K562 (cell line): ENCODE results near the gene TPBG. TPM values are rescaled to one million over a fixed set of nuclear protein-coding genes. Genes with fewer than 3 reads are reported as not detected.

Experiments used
- ATAC-seq: fragments of 200-7000 bp; cut with Tn5 transposase; 3 replicates; pipeline ENCODE4 v1.9.1; 2020; ENCODE audit warnings: moderate library complexity
- BruUV-seq: library from RNA; stranded (reverse); fragments of 400-500 nt; replicated peaks from 2 replicates; lab custom pipeline; 2021; lab: Mats Ljungman, UMichigan
- CTCF ChIA-PET: fragments of 300-600 bp; formaldehyde crosslinking; extraction: SDS; loops from one replicate; lab custom pipeline; 2021; ENCODE audit warnings: low intra/inter-chr PET ratio; lab: Yijun Ruan, JAX
- POLR2A ChIA-PET: fragments of 300-600, 350-650 bp; sonication (Branson Sonifier 250); formaldehyde crosslinking; extraction: SDS; loops from one replicate; lab custom pipeline; 2021; ENCODE audit warnings: antibody characterized with exemption, inconsistent platforms; lab: Yijun Ruan, JAX
- DNase-seq, 4 experiments: peaks; one replicate each; pipeline versions ENCODE4 v3.0.0 to v3.0.0-alpha.2; 2011 to 2018; ENCODE audit warnings: low spot score in 3 of 4, mixed read lengths in 3 of 4; ENCODE audit errors: extremely low read depth in 1 of 4
- FAIRE-seq: peaks from 2 replicates; lab custom pipeline; 2011; peaks lifted over from hg19 to GRCh38; lab: Jason Lieb, UNC
- H2AFZ ChIP-seq: 2 replicates; pipeline ENCODE4 v1.6.0; 2011; ENCODE audit warnings: low read depth, low read length, control low read depth, inconsistent platforms
- H3K27ac ChIP-seq: fragments of 200-600 bp; 3 replicates; pipeline ENCODE4 v1.8.0; 2011; ENCODE audit warnings: low read depth, mild to moderate bottlenecking, control low read depth, inconsistent platforms, low read length, moderate library complexity, mixed read lengths; ENCODE audit errors: extremely low read depth
- H3K27me3 ChIP-seq, 2 experiments: fragments of 300-600 bp in 1 of 2; 2 replicates in 1 of 2; 3 replicates in 1 of 2; pipeline versions ENCODE4 v1.6.0 to v1.8.0; 2011; ENCODE audit warnings: inconsistent platforms in 2 of 2, low read length in 2 of 2, mild to moderate bottlenecking in 1 of 2, mixed read lengths in 1 of 2, moderate library complexity in 1 of 2; ENCODE audit not compliant: control insufficient read depth in 2 of 2, insufficient read depth in 2 of 2
- H3K36me3 ChIP-seq: fragments of 300-600 bp; 3 replicates; pipeline ENCODE4 v1.8.0; 2011; ENCODE audit warnings: mild to moderate bottlenecking, low read length, inconsistent platforms; ENCODE audit not compliant: control insufficient read depth, insufficient read depth
- H3K4me1 ChIP-seq, 2 experiments: fragments of 200-600 bp in 1 of 2; replicated peaks in 1 of 2; 2 replicates in 1 of 2; 3 replicates in 1 of 2; pipeline versions ENCODE4 v1.5.1 to v1.8.0; 2011; ENCODE audit warnings: inconsistent platforms in 2 of 2, low read length in 2 of 2, mild to moderate bottlenecking in 1 of 2, mixed read lengths in 1 of 2, moderate library complexity in 1 of 2; ENCODE audit not compliant: control insufficient read depth in 2 of 2, insufficient read depth in 2 of 2
- H3K4me2 ChIP-seq: 2 replicates; pipeline ENCODE4 v1.6.1; 2011; ENCODE audit warnings: low read length, control low read depth, inconsistent platforms, mixed read lengths; ENCODE audit not compliant: insufficient read depth
- H3K4me3 ChIP-seq: fragments of 200-600 bp; sonication (generic), shearing (Covaris generic); 2 replicates; pipeline ENCODE4 v1.5.1; 2016; ENCODE audit warnings: control low read depth, inconsistent platforms
- H3K79me2 ChIP-seq: fragments of 200-600 bp; 3 replicates; pipeline ENCODE4 v1.8.0; 2011; ENCODE audit warnings: low read length, inconsistent platforms; ENCODE audit not compliant: control insufficient read depth, insufficient read depth
- H3K9ac ChIP-seq, 2 experiments: 2 replicates each; pipeline versions ENCODE4 v1.6.0 to v1.6.1; 2011; ENCODE audit warnings: low read depth in 2 of 2, low read length in 2 of 2, control low read depth in 1 of 2, inconsistent platforms in 1 of 2, mild to moderate bottlenecking in 1 of 2, mixed read lengths in 1 of 2; ENCODE audit not compliant: insufficient read depth in 1 of 2
- H3K9me1 ChIP-seq: one replicate; pipeline ENCODE4 v1.6.0; 2011; ENCODE audit warnings: inconsistent platforms, mild to moderate bottlenecking, low read length, moderate library complexity; ENCODE audit not compliant: control insufficient read depth, insufficient read depth
- H3K9me3 ChIP-seq: replicated peaks from 2 replicates; pipeline ENCODE4 v1.5.1; 2011; ENCODE audit warnings: low read depth, low read length, inconsistent platforms; ENCODE audit not compliant: control insufficient read depth, insufficient read depth
- H4K20me1 ChIP-seq: replicated peaks from 2 replicates; pipeline ENCODE4 v1.6.1; 2011; ENCODE audit warnings: low read length, inconsistent platforms, mixed read lengths; ENCODE audit not compliant: control insufficient read depth, insufficient read depth
- JUNB ChIP-seq: fragments of 450-650 bp; formaldehyde crosslinking; conservative IDR thresholded peaks from 2 replicates; pipeline ENCODE4 v1.4.0; 2020; ENCODE audit warnings: mild to moderate bottlenecking
- KAT2B ChIP-seq: IDR thresholded peaks from one replicate; pipeline ENCODE4 v1.6.1; 2012; ENCODE audit warnings: low read depth, mild to moderate bottlenecking, control low read depth, inconsistent platforms, low read length, moderate library complexity
- RCOR1 ChIP-seq, 2 experiments: IDR thresholded peaks; 2 replicates each; pipeline ENCODE4 v1.6.1; 2012; ENCODE audit warnings: low read depth in 2 of 2, low read length in 2 of 2, borderline replicate concordance in 1 of 2, improper control_type of control experiment in 1 of 2
- SIN3A ChIP-seq, 2 experiments: fragments of 150-350 bp in 1 of 2; IDR thresholded peaks; 2 replicates each; pipeline ENCODE4 v1.6.1; 2011 to 2016; ENCODE audit warnings: borderline replicate concordance in 2 of 2, low read depth in 2 of 2, low read length in 2 of 2, mild to moderate bottlenecking in 2 of 2, moderate library complexity in 2 of 2; ENCODE audit not compliant: control insufficient read depth in 1 of 2
- STAT5A ChIP-seq: IDR thresholded peaks from 2 replicates; pipeline ENCODE4 v1.6.1; 2012; ENCODE audit warnings: low read length, inconsistent platforms, borderline replicate concordance
- ZKSCAN3 ChIP-seq: fragments of 250-450 bp; sonication (Bioruptor Pico); IDR thresholded peaks from 2 replicates; pipeline ENCODE4 v1.4.0; 2020
- ZNF124 ChIP-seq: sonication (generic); formaldehyde crosslinking; IDR thresholded peaks from 2 replicates; pipeline ENCODE4 v1.8.1; 2022; ENCODE audit warnings: missing genetic modification reagents
- ZNF644 ChIP-seq: fragments of 200-800 bp; sonication (Bioruptor generic); IDR thresholded peaks from 2 replicates; pipeline ENCODE4 v1.6.1; 2016; ENCODE audit warnings: low read depth, missing genetic modification characterization, missing compliant biosample characterization
- ZNF77 ChIP-seq: fragments of 250-450 bp; sonication (Bioruptor Pico); IDR thresholded peaks from 2 replicates; pipeline ENCODE4 v1.5.0; 2020
- WGBS: fragments of 100-300 bp; shearing (Covaris generic); methylation state at CpG from one replicate; pipeline ENCODE4 v1.1.6; 2016; ENCODE audit warnings: low coverage, mixed read lengths; ENCODE audit not compliant: insufficient coverage; ENCODE audit errors: missing lambda C conversion rate; 5-methylcytosine and 5-hydroxymethylcytosine counted together
- in situ Hi-C: fragments of 300-500 bp; cut with MboI; formaldehyde crosslinking; loops from 4 replicates; pipeline ENCODE4 v1.15.0; 2018; ENCODE audit warnings: inconsistent platforms, mixed read lengths
- intact Hi-C: fragments of 100-400 bp; cut with micrococcal nuclease; formaldehyde crosslinking; loops from 2 replicates; pipeline ENCODE4 v1.14.2; 2022
- polyA plus RNA-seq, 8 experiments: library from polyadenylated mRNA; depleted of rRNA in 4 of 8; stranded (reverse) in 5 of 8; unstranded in 3 of 8; fragments of >200 nt; fragmentation: Nextera tagmentation in 2 of 8; fragmentation: Illumina TruSeq in 1 of 8; extraction: Ambion mirVana in 2 of 8; extraction: Trizol in 1 of 8; gene quantifications; 2 replicates each; pipeline versions ENCODE4 v1.2.1 to v1.2.3, GENCODE V29; 2011 to 2014; ENCODE audit warnings: inconsistent platforms in 1 of 8, missing spikeins in 1 of 8
- total RNA-seq, 7 experiments: library from RNA; depleted of rRNA in 6 of 7; stranded (reverse); fragments of >200 nt in 6 of 7; fragmentation: Illumina TruSeq in 2 of 7; extraction: Trizol in 2 of 7; gene quantifications; 2 replicates each; pipeline versions ENCODE4 v1.2.1 to v1.2.3, GENCODE V29; 2011 to 2021; ENCODE audit warnings: low replicate concordance in 1 of 7

The TPBG gene
- total and polyA plus RNA-seq, 9 of the 15 experiments (the other 6 are each of a cell fraction or from before 2014, with no cell fraction given) = 0.18 to 0.88 (median 0.36) TPM

GRCh38 chr6:82370788-82371187, 7.2 kb downstream of the TPBG start:
- Histone ChIP-seq H4K20me1 (no peaks in the 10 kb centered on the region), H3K9me3 (no peaks in the 10 kb centered on the region), H2AFZ (no peak overlapping the region), H3K9me1 (no peaks in the 10 kb centered on the region), H3K9ac (no peak overlapping the region), H3K4me1 (no peaks in the 10 kb centered on the region), H3K4me3 (no peak overlapping the region), H3K79me2 (no peaks in the 10 kb centered on the region), H3K27ac (no peak overlapping the region), H3K4me2 (no peak overlapping the region), H3K27me3 (no peaks in the 10 kb centered on the region), H3K36me3 (no peaks in the 10 kb centered on the region)
- in situ Hi-C loops = no loop called here
- DNase-seq (no peak), FAIRE-seq (no peak), ATAC-seq (no peak)
- intact Hi-C loops = no loop called here
- TF ChIP-seq ZNF77 (CRISPR knock-in tag) (no peak), RCOR1 (IDR thresholded peaks at IDR 0.05; ENCODE audit: borderline replicate concordance in 1 of 2, low read depth in 2 of 2, low read length in 2 of 2) (no peak), JUNB (CRISPR knock-in tag) (no peak), ZNF644 (tag) (no peak), ZKSCAN3 (CRISPR knock-in tag) (no peak)
- ChIA-PET CTCF (no interaction called here), POLR2A (no interaction called here)
- 0% methylated on average over 3 of the region's 3 CpGs for WGBS
- no TSS peak for BruUV-seq

- POLR2A ChIA-PET = interaction anchor here (0.5 kb wide), 1 partner anchor 130 kb away, joined by 4 read pairs; no protein-coding TSS in a partner anchor
- WGBS = 14% methylated on average over 1 of the region's 2 CpGs
- in situ Hi-C loops (no loop called here), intact Hi-C loops (no loop called here)
- no peaks in the 10 kb centered on the region for H3K9me1 ChIP-seq
- H3K4me1 ChIP-seq = no peaks in the 10 kb centered on the region
- no peak overlapping the region for H3K9ac ChIP-seq
- H3K9me3 ChIP-seq = no peaks in the 10 kb centered on the region
- no peaks in the 10 kb centered on the region for H3K27me3 ChIP-seq
- FAIRE-seq = no peak
- no peaks in the 10 kb centered on the region for H3K79me2 ChIP-seq
- no peak for DNase-seq
- H3K27ac ChIP-seq = no peak overlapping the region
- BruUV-seq = no TSS peak
- H4K20me1 ChIP-seq = no peaks in the 10 kb centered on the region
- no peak for ATAC-seq
- H3K4me3 ChIP-seq = no peak overlapping the region
- H3K4me2 ChIP-seq = no peak overlapping the region
- H2AFZ ChIP-seq = no peak overlapping the region
- CTCF ChIA-PET = no interaction called here
- no peaks in the 10 kb centered on the region for H3K36me3 ChIP-seq
- TF ChIP-seq ZNF124 (CRISPR knock-in tag) (no peak), STAT5A (no peak), KAT2B (no peak), SIN3A (IDR thresholded peaks at IDR 0.05; ENCODE audit: borderline replicate concordance in 2 of 2, control insufficient read depth in 1 of 2, low read depth in 2 of 2, low read length in 2 of 2) (no peak)
These were observed 8.4 kb downstream of the TPBG start for GRCh38 chr6:82371799-82372546.
